HepG2 (cell line): ENCODE results near the gene SIVA1.

Source experiments
- DNMT1 ChIP-seq: sonication (generic); formaldehyde crosslinking; IDR thresholded peaks from 2 replicates; pipeline ENCODE4 v1.5.1; 2020; ENCODE audit warnings: mild to moderate bottlenecking, missing genetic modification reagents
- HNF4A ChIP-seq: sonication (generic); formaldehyde crosslinking; IDR thresholded peaks from 2 replicates; pipeline ENCODE4 v1.4.0; 2020; ENCODE audit warnings: missing genetic modification reagents
- KLF12 ChIP-seq: sonication (generic); formaldehyde crosslinking; IDR thresholded peaks from 2 replicates; pipeline ENCODE4 v1.4.0; 2020; ENCODE audit warnings: missing genetic modification reagents, borderline replicate concordance
- POLR2A ChIP-seq, 2 experiments: IDR thresholded peaks; 2 replicates each; pipeline ENCODE4 v1.6.1; 2011; ENCODE audit warnings: low read depth in 2 of 2, low read length in 2 of 2, mild to moderate bottlenecking in 1 of 2, moderate library complexity in 1 of 2; ENCODE audit not compliant: insufficient read depth in 1 of 2
- POLR2AphosphoS5 ChIP-seq: IDR thresholded peaks from 2 replicates; pipeline ENCODE4 v1.6.1; 2012; ENCODE audit warnings: low read depth, low read length
- REL ChIP-seq: sonication (generic); formaldehyde crosslinking; conservative IDR thresholded peaks from 2 replicates; pipeline ENCODE4 v1.8.0; 2022; ENCODE audit warnings: mild to moderate bottlenecking, missing genetic modification reagents, moderate library complexity
- TP53 ChIP-seq: sonication (generic); formaldehyde crosslinking; conservative IDR thresholded peaks from 2 replicates; pipeline ENCODE4 v1.4.0; 2020; ENCODE audit warnings: missing genetic modification reagents
- TF ChIP-seq, protein P1 (sequence below): sonication (generic); formaldehyde crosslinking; IDR thresholded peaks from 2 replicates; pipeline ENCODE4 v1.5.1; 2020; ENCODE audit warnings: mild to moderate bottlenecking, missing genetic modification reagents, moderate library complexity
- TF ChIP-seq, protein P2 (sequence below): sonication (generic); formaldehyde crosslinking; IDR thresholded peaks from 2 replicates; pipeline ENCODE4 v1.4.0; 2020; ENCODE audit warnings: missing genetic modification reagents, borderline replicate concordance

DNA sequence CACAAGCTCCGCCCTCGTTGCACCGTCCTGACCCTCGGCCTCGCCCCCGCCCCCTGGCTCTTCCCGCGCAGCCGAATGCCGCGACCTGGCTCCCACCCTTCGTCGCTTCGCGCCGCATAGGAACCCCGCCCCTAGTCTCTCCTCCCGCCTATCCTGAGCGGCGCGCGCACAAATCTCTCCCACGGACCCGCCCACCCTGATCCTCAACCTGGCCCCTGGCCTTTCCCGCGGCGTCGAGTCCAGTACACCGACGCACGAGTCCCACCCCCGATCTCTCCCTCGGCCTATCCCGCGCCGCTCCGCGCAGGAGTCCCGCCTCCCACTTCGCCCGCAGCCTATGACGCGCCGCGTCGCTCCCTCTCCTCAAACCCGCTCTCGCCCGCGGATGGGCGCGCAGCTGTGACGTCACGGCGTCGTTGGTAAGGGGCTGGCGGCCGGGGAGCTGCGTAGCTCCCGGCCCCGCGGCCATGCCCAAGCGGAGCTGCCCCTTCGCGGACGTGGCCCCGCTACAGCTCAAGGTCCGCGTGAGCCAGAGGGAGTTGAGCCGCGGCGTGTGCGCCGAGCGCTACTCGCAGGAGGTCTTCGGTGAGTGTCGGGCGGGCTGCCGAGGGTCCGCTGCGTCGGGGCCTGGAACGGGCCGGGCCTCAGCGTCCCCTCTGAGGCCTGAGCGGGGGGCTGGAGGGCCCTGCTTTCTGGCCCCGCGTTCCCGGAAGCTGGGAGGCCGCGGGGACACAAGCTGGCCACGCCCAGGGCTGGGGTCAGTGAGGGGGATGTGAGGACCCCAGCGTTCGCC, at the start of gene SIVA1:
- TF ChIP-seq REL: peak; percentile 89
- TF ChIP-seq, protein P1, sequence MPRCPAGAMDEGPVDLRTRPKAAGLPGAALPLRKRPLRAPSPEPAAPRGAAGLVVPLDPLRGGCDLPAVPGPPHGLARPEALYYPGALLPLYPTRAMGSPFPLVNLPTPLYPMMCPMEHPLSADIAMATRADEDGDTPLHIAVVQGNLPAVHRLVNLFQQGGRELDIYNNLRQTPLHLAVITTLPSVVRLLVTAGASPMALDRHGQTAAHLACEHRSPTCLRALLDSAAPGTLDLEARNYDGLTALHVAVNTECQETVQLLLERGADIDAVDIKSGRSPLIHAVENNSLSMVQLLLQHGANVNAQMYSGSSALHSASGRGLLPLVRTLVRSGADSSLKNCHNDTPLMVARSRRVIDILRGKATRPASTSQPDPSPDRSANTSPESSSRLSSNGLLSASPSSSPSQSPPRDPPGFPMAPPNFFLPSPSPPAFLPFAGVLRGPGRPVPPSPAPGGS (CRISPR knock-in tag): peak; percentile 36; the same call in 1 of the 2 replicates
- peak; percentile 83 to 86 for TF ChIP-seq POLR2A (IDR thresholded peaks at IDR 0.05; ENCODE audit: insufficient read depth in 1 of 2, low read depth in 2 of 2, low read length in 2 of 2)
- TF ChIP-seq, protein P2, sequence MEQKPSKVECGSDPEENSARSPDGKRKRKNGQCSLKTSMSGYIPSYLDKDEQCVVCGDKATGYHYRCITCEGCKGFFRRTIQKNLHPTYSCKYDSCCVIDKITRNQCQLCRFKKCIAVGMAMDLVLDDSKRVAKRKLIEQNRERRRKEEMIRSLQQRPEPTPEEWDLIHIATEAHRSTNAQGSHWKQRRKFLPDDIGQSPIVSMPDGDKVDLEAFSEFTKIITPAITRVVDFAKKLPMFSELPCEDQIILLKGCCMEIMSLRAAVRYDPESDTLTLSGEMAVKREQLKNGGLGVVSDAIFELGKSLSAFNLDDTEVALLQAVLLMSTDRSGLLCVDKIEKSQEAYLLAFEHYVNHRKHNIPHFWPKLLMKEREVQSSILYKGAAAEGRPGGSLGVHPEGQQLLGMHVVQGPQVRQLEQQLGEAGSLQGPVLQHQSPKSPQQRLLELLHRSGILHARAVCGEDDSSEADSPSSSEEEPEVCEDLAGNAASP: 0 out of 2 replicates have a peak, but pooled peaks have one; percentile 43
- TF ChIP-seq KLF12 (CRISPR knock-in tag): no peak
- peak; percentile 72 for TF ChIP-seq POLR2AphosphoS5
- TF ChIP-seq HNF4A (CRISPR knock-in tag): peak; percentile 52
- 0 out of 2 replicates have a peak, but pooled peaks have one; percentile 34 for TF ChIP-seq DNMT1 (CRISPR knock-in tag)
- no peak for TF ChIP-seq TP53 (CRISPR knock-in tag)
